Transverse colon (tissue), 4 donors: ENCODE measurements around the gene SLC17A5. TPM values are rescaled to one million over a fixed set of nuclear protein-coding genes. Genes with fewer than 3 reads are reported as not detected.
"Not testable (repeated sequence)": the region's sequence is repeated elsewhere in the genome, so short reads cannot be mapped to it uniquely, and the experiment has no call there.

Experiments used
- DNase-seq: peaks from one replicate; pipeline ENCODE4 v3.0.0-alpha.2; 2019
- H3K27ac ChIP-seq, 4 donors: fragments of 200-600 bp; sonication (generic); 2 replicates each; pipeline ENCODE4 v1.5.1; 2016 to 2018; ENCODE audit warnings: inconsistent platforms in 4 of 4
- H3K27me3 ChIP-seq: fragments of 200-600 bp; sonication (generic); 2 replicates; pipeline ENCODE4 v1.5.1; 2017; ENCODE audit warnings: inconsistent platforms
- H3K36me3 ChIP-seq, 4 donors: fragments of 200-600 bp; sonication (generic); 2 replicates each; pipeline ENCODE4 v1.5.1; 2017 to 2019; ENCODE audit warnings: inconsistent platforms in 4 of 4
- H3K4me1 ChIP-seq, 4 donors: fragments of 200-600 bp; sonication (generic); 2 replicates each; pipeline ENCODE4 v1.5.1; 2017 to 2020; ENCODE audit warnings: inconsistent platforms in 4 of 4
- H3K4me3 ChIP-seq, 4 donors: fragments of 200-600 bp; sonication (generic); 1 replicate in 1 of 4; 2 replicates in 3 of 4; pipeline versions ENCODE4 v1.5.1 to v1.6.1; 2017 to 2019; ENCODE audit warnings: inconsistent platforms in 4 of 4
- H3K9me3 ChIP-seq, 2 donors: fragments of 200-600 bp; sonication (generic); 2 replicates each; pipeline ENCODE4 v1.5.1; 2017 to 2019; ENCODE audit warnings: inconsistent platforms in 2 of 2
- EP300 ChIP-seq: sonication (generic); formaldehyde crosslinking; IDR thresholded peaks from one replicate; pipeline ENCODE4 v1.6.1; 2017; ENCODE audit warnings: antibody characterized with exemption, low read depth
- POLR2A ChIP-seq: fragments of 450-650 bp; IDR thresholded peaks from one replicate; pipeline ENCODE4 v1.6.1; 2016; ENCODE audit warnings: antibody characterized with exemption, mild to moderate bottlenecking, moderate library complexity
- POLR2AphosphoS5 ChIP-seq, 3 donors: sonication (generic); formaldehyde crosslinking; IDR thresholded peaks; one replicate each; pipeline ENCODE4 v1.6.1; 2016; ENCODE audit warnings: antibody characterized with exemption in 3 of 3
- whole genome bisulfite sequencing, 2 donors: methylation state at CpG; one replicate each; pipeline ENCODE4 v1.1.5; 2018; ENCODE audit warnings: low coverage in 1 of 2; 5-methylcytosine and 5-hydroxymethylcytosine counted together
- in situ Hi-C, 4 donors: fragments of 200-750 bp; cut with MboI; loops; one replicate each; pipeline versions ENCODE4 v1.15.0 to v1.15.1; 2017; ENCODE audit warnings: low sequenced_read_pairs in 3 of 4, low pct_ligation_motif_present in 1 of 4, low pct_unique_long_range_greater_than_20kb in 1 of 4
- intact Hi-C: fragments of 100-400 bp; cut with DNase I; formaldehyde crosslinking; loops from one replicate; pipeline ENCODE4 v1.15.1; 2023; ENCODE audit warnings: low total_unique reads
- total RNA-seq, 4 donors: library from RNA; depleted of rRNA; stranded (reverse); fragments of >200 nt; gene quantifications; one replicate each; pipeline ENCODE4 v1.1.0, GENCODE V29; 2016
- TF ChIP-seq, protein P1 (sequence below), 5 experiments: fragments of 200-600 bp in 3 of 5; fragments of 450-650 bp in 2 of 5; sonication (generic) in 3 of 5; IDR thresholded peaks; 1 replicate in 2 of 5; 2 replicates in 3 of 5; pipeline ENCODE4 v1.5.1; 2016 to 2017; ENCODE audit warnings: antibody characterized with exemption in 5 of 5, inconsistent platforms in 3 of 5, mild to moderate bottlenecking in 2 of 5, moderate library complexity in 1 of 5

SLC17A5 gene
- total RNA-seq, 4 donors from 2014 or later, result 13.7 to 57.3 (median 32.8) TPM

GRCh38 chr6:73569121-73569520 lies 84.7 kb downstream of the SLC17A5 start:
- Histone ChIP-seq H3K4me3 (no peak overlapping the region), H3K4me1 (peaks cover 0 to 9% (median 6%) of the 10 kb centered on the region in 4 donors), H3K9me3 (no peaks in the 10 kb centered on the region), H3K27me3 (no peaks in the 10 kb centered on the region), H3K36me3 (no peaks in the 10 kb centered on the region), H3K27ac (no peak overlapping the region)
- TF ChIP-seq POLR2A (no peak), EP300 (no peak), POLR2AphosphoS5 (IDR thresholded peaks at IDR 0.05) (no peak)
- TF ChIP-seq, protein P1, sequence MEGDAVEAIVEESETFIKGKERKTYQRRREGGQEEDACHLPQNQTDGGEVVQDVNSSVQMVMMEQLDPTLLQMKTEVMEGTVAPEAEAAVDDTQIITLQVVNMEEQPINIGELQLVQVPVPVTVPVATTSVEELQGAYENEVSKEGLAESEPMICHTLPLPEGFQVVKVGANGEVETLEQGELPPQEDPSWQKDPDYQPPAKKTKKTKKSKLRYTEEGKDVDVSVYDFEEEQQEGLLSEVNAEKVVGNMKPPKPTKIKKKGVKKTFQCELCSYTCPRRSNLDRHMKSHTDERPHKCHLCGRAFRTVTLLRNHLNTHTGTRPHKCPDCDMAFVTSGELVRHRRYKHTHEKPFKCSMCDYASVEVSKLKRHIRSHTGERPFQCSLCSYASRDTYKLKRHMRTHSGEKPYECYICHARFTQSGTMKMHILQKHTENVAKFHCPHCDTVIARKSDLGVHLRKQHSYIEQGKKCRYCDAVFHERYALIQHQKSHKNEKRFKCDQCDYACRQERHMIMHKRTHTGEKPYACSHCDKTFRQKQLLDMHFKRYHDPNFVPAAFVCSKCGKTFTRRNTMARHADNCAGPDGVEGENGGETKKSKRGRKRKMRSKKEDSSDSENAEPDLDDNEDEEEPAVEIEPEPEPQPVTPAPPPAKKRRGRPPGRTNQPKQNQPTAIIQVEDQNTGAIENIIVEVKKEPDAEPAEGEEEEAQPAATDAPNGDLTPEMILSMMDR (IDR thresholded peaks at IDR 0.05), result no peak
- no peak for DNase-seq
- in situ Hi-C loops, result no loop called here
- WGBS, 2 donors, result 46 to 86% methylated on average over 1 to 5 of the region's 5 CpGs
- intact Hi-C loops, result no loop called here

GRCh38 chr6:73566954-73567591 lies 86.7 kb downstream of the SLC17A5 start:
- in situ Hi-C loops (no loop called here), intact Hi-C loops (no loop called here)
- Histone ChIP-seq H3K9me3 (no peaks in the 10 kb centered on the region), H3K27me3 (no peaks in the 10 kb centered on the region), H3K4me1 (peaks cover 0 to 9% (median 6%) of the 10 kb centered on the region in 4 donors), H3K27ac (peak overlapping the region; percentile 62 to 74 (median 64)), H3K36me3 (no peaks in the 10 kb centered on the region), H3K4me3 (peak overlapping the region in 1 of 4 donors; percentile 14)
- TF ChIP-seq EP300, result no peak
- TF ChIP-seq POLR2AphosphoS5 (IDR thresholded peaks at IDR 0.05), result peak in 1 of 3 donors; percentile 65
- TF ChIP-seq, protein P1 (IDR thresholded peaks at IDR 0.05), result no peak
- no peak for TF ChIP-seq POLR2A
- WGBS, 2 donors, result 34 to 50% methylated on average over 1 to 8 of the region's 8 CpGs
- DNase-seq, result peak; percentile 86

DNA sequence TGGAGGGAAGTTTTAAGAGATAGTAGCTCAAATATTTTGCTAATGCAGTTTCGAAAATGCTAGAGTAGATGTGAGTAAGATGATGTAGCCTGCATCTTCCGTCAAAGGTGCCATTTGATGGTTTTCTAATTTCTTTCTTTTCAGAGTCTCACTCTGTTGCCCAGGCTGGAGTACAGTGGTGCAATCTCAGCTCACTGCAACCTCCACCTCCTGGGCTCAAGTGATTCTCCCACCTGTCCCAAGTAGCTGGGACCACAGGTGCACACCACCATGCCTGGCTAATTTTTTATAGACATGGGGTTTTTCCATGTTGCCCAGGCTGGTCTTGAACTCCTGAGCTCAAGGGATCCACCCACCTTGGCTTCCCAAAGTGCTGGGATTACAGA lies 87.3 kb downstream of the SLC17A5 start:
- H3K9me3 ChIP-seq, H3K4me3 ChIP-seq, H3K36me3 ChIP-seq, DNase-seq, H3K27me3 ChIP-seq, intact Hi-C loops, H3K4me1 ChIP-seq, in situ Hi-C loops: not testable (repeated sequence)
- WGBS, 2 donors, result 92 to 100% methylated on average over 2 of the region's 2 CpGs
- H3K27ac ChIP-seq, result peak overlapping the region; percentile 38 to 74 (median 64)

DNA sequence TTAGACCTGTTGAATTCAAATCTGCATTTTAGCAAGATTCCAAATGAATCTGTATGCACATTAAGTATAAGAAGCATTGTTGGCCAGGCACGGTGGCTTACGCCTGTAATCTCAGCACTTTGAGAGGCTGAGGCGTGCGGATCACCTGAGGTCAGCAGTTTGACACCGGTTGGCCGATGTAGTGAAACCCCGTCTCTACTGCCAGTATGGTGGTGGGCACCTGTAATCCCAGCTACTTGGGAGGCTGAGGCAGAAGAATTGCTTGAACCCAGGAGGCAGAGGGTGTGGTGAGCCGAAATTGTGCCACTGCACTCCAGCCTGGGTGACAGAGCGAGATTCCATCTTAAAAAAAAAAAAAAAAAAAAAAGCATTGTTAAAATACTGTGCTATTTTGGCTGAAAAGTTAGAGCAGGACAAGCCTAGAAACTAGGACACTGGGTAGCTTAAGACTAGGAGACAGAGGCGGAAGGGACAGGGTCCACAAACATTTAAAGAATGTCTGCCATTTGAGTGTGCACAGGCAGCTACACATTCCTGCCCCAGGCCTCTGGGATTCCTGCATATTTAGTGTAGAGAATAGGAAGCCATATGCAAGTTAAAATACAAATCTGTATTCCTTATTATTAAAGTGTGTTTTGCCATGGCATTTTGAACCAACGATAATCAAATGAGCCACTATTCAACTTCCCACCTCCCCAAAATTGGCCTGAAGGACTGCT lies 87.9 kb downstream of the SLC17A5 start:
- Histone ChIP-seq H3K4me1 (peaks cover 0 to 9% (median 6%) of the 10 kb centered on the region in 4 donors), H3K4me3 (no peak overlapping the region), H3K27me3 (no peaks in the 10 kb centered on the region), H3K27ac (peak overlapping the region in 1 of 4 donors; percentile 65), H3K9me3 (no peaks in the 10 kb centered on the region), H3K36me3 (no peaks in the 10 kb centered on the region)
- DNase-seq, result no peak
- in situ Hi-C loops, result no loop called here
- WGBS, 2 donors, result 94 to 95% methylated on average over 2 to 11 of the region's 11 CpGs
- TF ChIP-seq POLR2A, result no peak
- TF ChIP-seq EP300, result no peak
- TF ChIP-seq, protein P1 (IDR thresholded peaks at IDR 0.05), result no peak
- intact Hi-C loops, result no loop called here
